Measurements from ENCODE around the gene CLK4. TPM values are rescaled to one million over a fixed set of nuclear protein-coding genes. Genes with fewer than 3 reads are reported as not detected.

CLK4 gene
- total RNA-seq = 34.1 TPM
- long read RNA-seq, transcript CLK4-203 (12 exons, 3,462 nt) = major isoform, 5 of 31 reads
- long read RNA-seq, partial matches to known transcripts = 3 of 31 reads
- long read RNA-seq, other reads (novel, unspliced or antisense) = 15 of 31 reads

GRCh38 chr5:178626484-178627258, at the start of gene CLK4:
Gene CLK4, minus strand, starts transcription at chr5:178627050. Its CDS starts 3,634 bp downstream, at chr5:178623416.
- no peaks in the 10 kb centered on the region for H3K9me3 ChIP-seq
- DNase-seq = peak; percentile 98
- H3K4me1 ChIP-seq = peaks cover 29% of the 10 kb centered on the region
- H3K36me3 ChIP-seq = peaks cover 14% of the 10 kb centered on the region
- H3K4me3 ChIP-seq = peak within 1 kb of the TSS; percentile 92
- intact Hi-C loops (cut with DNase I) = no loop called here
- H3K27me3 ChIP-seq (ENCODE audit: low read depth) = no peaks in the 10 kb centered on the region
- TF ChIP-seq, protein P1, sequence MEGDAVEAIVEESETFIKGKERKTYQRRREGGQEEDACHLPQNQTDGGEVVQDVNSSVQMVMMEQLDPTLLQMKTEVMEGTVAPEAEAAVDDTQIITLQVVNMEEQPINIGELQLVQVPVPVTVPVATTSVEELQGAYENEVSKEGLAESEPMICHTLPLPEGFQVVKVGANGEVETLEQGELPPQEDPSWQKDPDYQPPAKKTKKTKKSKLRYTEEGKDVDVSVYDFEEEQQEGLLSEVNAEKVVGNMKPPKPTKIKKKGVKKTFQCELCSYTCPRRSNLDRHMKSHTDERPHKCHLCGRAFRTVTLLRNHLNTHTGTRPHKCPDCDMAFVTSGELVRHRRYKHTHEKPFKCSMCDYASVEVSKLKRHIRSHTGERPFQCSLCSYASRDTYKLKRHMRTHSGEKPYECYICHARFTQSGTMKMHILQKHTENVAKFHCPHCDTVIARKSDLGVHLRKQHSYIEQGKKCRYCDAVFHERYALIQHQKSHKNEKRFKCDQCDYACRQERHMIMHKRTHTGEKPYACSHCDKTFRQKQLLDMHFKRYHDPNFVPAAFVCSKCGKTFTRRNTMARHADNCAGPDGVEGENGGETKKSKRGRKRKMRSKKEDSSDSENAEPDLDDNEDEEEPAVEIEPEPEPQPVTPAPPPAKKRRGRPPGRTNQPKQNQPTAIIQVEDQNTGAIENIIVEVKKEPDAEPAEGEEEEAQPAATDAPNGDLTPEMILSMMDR (IDR thresholded peaks at IDR 0.05) = no peak
- ATAC-seq = peak; percentile 98 to 99
- H3K27ac ChIP-seq = peak within 1 kb of the TSS; percentile 97

DNA sequence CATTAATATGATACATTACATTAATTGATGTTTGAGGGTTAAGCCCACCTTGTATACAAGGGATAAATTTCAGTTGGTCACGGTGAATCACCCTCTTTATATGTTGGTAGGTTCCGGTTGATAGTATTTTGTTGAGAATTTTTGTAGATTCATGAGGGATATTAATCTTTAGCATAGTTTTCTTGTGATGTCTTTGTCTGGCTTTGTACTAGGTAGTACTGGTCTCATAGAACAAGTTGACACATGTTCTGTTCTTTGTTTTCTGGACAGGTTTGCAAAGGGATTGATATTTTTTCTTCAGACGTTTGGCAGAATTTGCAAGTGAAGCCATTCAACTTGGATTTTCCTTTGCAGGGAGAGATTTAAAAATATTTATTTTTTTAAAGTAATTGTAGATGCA, 49.1 kb upstream of the CLK4 start:
- Histone ChIP-seq H3K9me3 (no peaks in the 10 kb centered on the region), H3K4me3 (no peak overlapping the region), H3K4me1 (no peaks in the 10 kb centered on the region), H3K27me3 (ENCODE audit: low read depth) (peaks cover 4% of the 10 kb centered on the region), H3K27ac (no peak overlapping the region), H3K36me3 (no peaks in the 10 kb centered on the region)
- ATAC-seq (no peak), DNase-seq (no peak)
- TF ChIP-seq, protein P1 (IDR thresholded peaks at IDR 0.05) = no peak
- intact Hi-C loops (cut with DNase I) = no loop called here

- TF ChIP-seq, protein P1 (IDR thresholded peaks at IDR 0.05) = no peak
- no peaks in the 10 kb centered on the region for H3K27me3 ChIP-seq (ENCODE audit: low read depth)
- H3K36me3 ChIP-seq = no peaks in the 10 kb centered on the region
- H3K4me3 ChIP-seq = no peak overlapping the region
- no peak overlapping the region for H3K27ac ChIP-seq
- no peaks in the 10 kb centered on the region for H3K4me1 ChIP-seq
- no peak for DNase-seq
- ATAC-seq = no peak
- intact Hi-C loops (cut with DNase I) = no loop called here
- H3K9me3 ChIP-seq = no peaks in the 10 kb centered on the region
Observed at GRCh38 chr5:178674334-178674733, 47.5 kb upstream of the CLK4 start.

DNA sequence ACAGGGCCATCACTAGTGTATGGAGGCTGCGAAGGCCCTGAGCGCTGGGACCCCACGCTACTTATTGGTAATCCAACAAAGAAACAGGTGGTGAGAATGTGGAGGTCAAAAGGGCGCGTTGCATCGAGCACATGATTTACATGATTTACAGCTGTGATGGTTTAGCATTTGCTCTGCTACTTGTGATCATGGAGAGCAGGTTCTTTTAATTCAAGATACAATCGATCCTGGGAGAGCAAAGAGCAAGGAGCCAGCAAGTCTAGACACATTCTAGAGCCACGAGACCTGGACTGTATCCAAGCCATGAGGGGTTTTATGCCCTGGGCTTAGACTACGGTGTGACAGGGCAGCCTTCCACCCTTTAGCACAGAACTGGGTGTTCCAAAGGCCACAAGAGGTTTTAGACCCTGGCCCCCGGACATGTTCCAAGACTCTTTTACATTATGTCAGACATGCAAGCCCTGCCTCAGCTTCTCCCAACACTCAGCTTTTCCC, 47.0 kb upstream of the CLK4 start:
- no peaks in the 10 kb centered on the region for H3K9me3 ChIP-seq
- TF ChIP-seq, protein P1 (IDR thresholded peaks at IDR 0.05) = no peak
- no peak overlapping the region for H3K4me3 ChIP-seq
- H3K4me1 ChIP-seq = no peaks in the 10 kb centered on the region
- DNase-seq (no peak), ATAC-seq (no peak)
- no peak overlapping the region for H3K27ac ChIP-seq
- no peaks in the 10 kb centered on the region for H3K36me3 ChIP-seq
- intact Hi-C loops (cut with DNase I) = no loop called here
- H3K27me3 ChIP-seq (ENCODE audit: low read depth) = no peaks in the 10 kb centered on the region

DNA sequence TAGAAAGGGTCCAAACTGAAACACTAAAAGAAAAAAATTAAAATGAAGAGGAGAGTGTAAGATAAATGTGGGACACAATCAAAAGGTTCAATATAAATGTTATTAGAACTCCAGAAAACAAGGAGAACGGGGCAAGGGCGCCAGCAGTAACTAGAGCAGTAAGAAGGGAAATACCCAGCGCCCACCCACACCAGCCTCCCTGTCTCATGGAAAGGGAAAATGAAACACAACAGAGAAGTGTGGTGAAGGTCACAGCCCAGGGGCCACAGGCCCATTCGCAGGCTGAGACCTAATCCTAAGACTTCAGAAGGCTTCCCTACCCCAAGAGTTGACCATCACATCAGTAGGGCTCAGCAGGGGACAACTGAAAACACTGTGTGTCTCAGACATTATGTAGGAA, 45.8 kb upstream of the CLK4 start:
- ATAC-seq = no peak
- no peaks in the 10 kb centered on the region for H3K4me1 ChIP-seq
- TF ChIP-seq, protein P1 (IDR thresholded peaks at IDR 0.05) = no peak
- no peak for DNase-seq
- no peaks in the 10 kb centered on the region for H3K9me3 ChIP-seq
- intact Hi-C loops (cut with DNase I) = no loop called here
- H3K27ac ChIP-seq = no peak overlapping the region
- H3K27me3 ChIP-seq (ENCODE audit: low read depth) = no peaks in the 10 kb centered on the region
- H3K36me3 ChIP-seq = no peaks in the 10 kb centered on the region
- H3K4me3 ChIP-seq = no peak overlapping the region

Data from lower lobe of right lung (tissue), 2 donors.